Neural cell (in vitro differentiated cells): ENCODE data around the gene CCDC28A. TPM values are rescaled to one million over a fixed set of nuclear protein-coding genes. Genes with fewer than 3 reads are reported as not detected.

ENCODE experiments used
- H2AFZ ChIP-seq: fragments of 200-600, 300-800 bp; sonication (generic), shearing (Covaris generic); 2 replicates; pipeline ENCODE4 v1.6.0; 2014; ENCODE audit warnings: low read depth, mild to moderate bottlenecking, antibody characterized with exemption, low read length, moderate library complexity
- H3F3A ChIP-seq: fragments of 200-600 bp; shearing (Covaris generic); 2 replicates; pipeline ENCODE4 v1.6.1; 2016; ENCODE audit warnings: mild to moderate bottlenecking, moderate library complexity, mixed read lengths, antibody characterized with exemption, low read length; ENCODE audit not compliant: insufficient read depth, poor library complexity, severe bottlenecking
- H3K27ac ChIP-seq: fragments of 200-600, 300-800 bp; sonication (generic), shearing (Covaris generic); 2 replicates; pipeline ENCODE4 v1.5.1; 2014; ENCODE audit warnings: mild to moderate bottlenecking, low read length, moderate library complexity
- H3K27me3 ChIP-seq: fragments of 300-800, 200-600 bp; sonication (generic), shearing (Covaris generic); 2 replicates; pipeline ENCODE4 v1.6.0; 2014; ENCODE audit warnings: mild to moderate bottlenecking, low read depth, low read length, moderate library complexity; ENCODE audit not compliant: insufficient read depth
- H3K36me3 ChIP-seq: fragments of 300-800, 200-600 bp; sonication (generic), shearing (Covaris generic); 2 replicates; pipeline ENCODE4 v1.5.1; 2014; ENCODE audit warnings: mild to moderate bottlenecking, antibody characterized with exemption, low read length, moderate library complexity; ENCODE audit not compliant: insufficient read depth
- H3K4me2 ChIP-seq: fragments of 300-800, 200-600 bp; sonication (generic), shearing (Covaris generic); 2 replicates; pipeline ENCODE4 v1.6.0; 2014; ENCODE audit warnings: mild to moderate bottlenecking, low read length
- H3K4me3 ChIP-seq: fragments of 300-800, 200-600 bp; sonication (generic), shearing (Covaris generic); 2 replicates; pipeline ENCODE4 v1.5.1; 2014; ENCODE audit warnings: mild to moderate bottlenecking, low read length, moderate library complexity
- H3K79me2 ChIP-seq: fragments of 200-600 bp; shearing (Covaris generic); replicated peaks from 2 replicates; pipeline ENCODE4 v1.6.0; 2014; ENCODE audit warnings: mild to moderate bottlenecking, low read length, moderate library complexity; ENCODE audit not compliant: insufficient read depth
- H3K9ac ChIP-seq: fragments of 300-800, 200-600 bp; sonication (generic), shearing (Covaris generic); 2 replicates; pipeline ENCODE4 v1.6.1; 2016; ENCODE audit warnings: mild to moderate bottlenecking, low read length, mixed read lengths
- H3K9me2 ChIP-seq: fragments of 200-600 bp; shearing (Covaris generic); 2 replicates; pipeline ENCODE4 v1.6.1; 2016; ENCODE audit warnings: mild to moderate bottlenecking, low read length, mixed read lengths; ENCODE audit not compliant: insufficient read depth
- H3K9me3 ChIP-seq: fragments of 200-600, 300-800 bp; sonication (generic), shearing (Covaris generic); 2 replicates; pipeline ENCODE4 v1.6.1; 2016; ENCODE audit warnings: mild to moderate bottlenecking, mixed run types, low read length, moderate library complexity, mixed read lengths
- H4K20me1 ChIP-seq: fragments of 200-600 bp; shearing (Covaris generic); 2 replicates; pipeline ENCODE4 v1.6.1; 2016; ENCODE audit warnings: mild to moderate bottlenecking, mixed run types; ENCODE audit not compliant: insufficient read depth
- CTCF ChIP-seq: fragments of 450-650 bp; IDR thresholded peaks from 2 replicates; pipeline ENCODE4 v1.5.1; 2014; ENCODE audit warnings: antibody characterized with exemption, mild to moderate bottlenecking, moderate library complexity; ENCODE audit not compliant: poor library complexity, severe bottlenecking
- EP300 ChIP-seq: fragments of 450-650 bp; conservative IDR thresholded peaks from 2 replicates; pipeline ENCODE4 v1.6.1; 2014; ENCODE audit warnings: antibody characterized with exemption, mild to moderate bottlenecking, moderate library complexity; ENCODE audit not compliant: poor library complexity, severe bottlenecking
- EZH2 ChIP-seq: fragments of 200-600, 300-800 bp; shearing (Covaris generic), sonication (generic); IDR thresholded peaks from 2 replicates; pipeline ENCODE4 v1.6.1; 2014; ENCODE audit warnings: antibody characterized with exemption, low read length, borderline replicate concordance, mild to moderate bottlenecking; ENCODE audit not compliant: insufficient read depth, poor library complexity, severe bottlenecking
- MXI1 ChIP-seq: fragments of 450-650 bp; conservative IDR thresholded peaks from 2 replicates; pipeline ENCODE4 v1.6.1; 2014; ENCODE audit warnings: antibody characterized with exemption, mild to moderate bottlenecking; ENCODE audit not compliant: poor library complexity, severe bottlenecking
- POLR2AphosphoS5 ChIP-seq: IDR thresholded peaks from 2 replicates; pipeline ENCODE4 v1.6.1; 2012
- RAD21 ChIP-seq: fragments of 450-650 bp; conservative IDR thresholded peaks from 2 replicates; pipeline ENCODE4 v1.6.1; 2014; ENCODE audit warnings: antibody characterized with exemption, mild to moderate bottlenecking, moderate library complexity
- REST ChIP-seq: IDR thresholded peaks from 2 replicates; pipeline ENCODE4 v1.6.1; 2012; ENCODE audit warnings: borderline replicate concordance
- SMC3 ChIP-seq: fragments of 450-650 bp; conservative IDR thresholded peaks from 2 replicates; pipeline ENCODE4 v1.6.1; 2014; ENCODE audit warnings: antibody characterized with exemption, mild to moderate bottlenecking, moderate library complexity; ENCODE audit not compliant: poor library complexity
- TAF1 ChIP-seq: IDR thresholded peaks from 2 replicates; pipeline ENCODE4 v1.6.1; 2012; ENCODE audit warnings: low read depth
- polyA plus RNA-seq: library from polyadenylated mRNA; depleted of rRNA; stranded (reverse); fragments of >200 nt; gene quantifications from 2 replicates; pipeline ENCODE4 v1.2.3, GENCODE V29; 2014

The CCDC28A gene
- polyA plus RNA-seq, 1 donor from 2014 or later: 10.6 TPM

GRCh38 chr6:138811866-138812265 lies 38.3 kb downstream of the CCDC28A start:
- no peaks in the 10 kb centered on the region for H3K9me3 ChIP-seq
- no peaks in the 10 kb centered on the region for H3K79me2 ChIP-seq
- H3F3A ChIP-seq: no peaks in the 10 kb centered on the region
- no peaks in the 10 kb centered on the region for H3K9me2 ChIP-seq
- H3K9ac ChIP-seq: no peak overlapping the region
- H3K36me3 ChIP-seq: no peaks in the 10 kb centered on the region
- H3K4me3 ChIP-seq: no peak overlapping the region
- TF ChIP-seq POLR2AphosphoS5: no peak
- TF ChIP-seq SMC3: no peak
- no peak overlapping the region for H3K4me2 ChIP-seq
- H4K20me1 ChIP-seq: no peaks in the 10 kb centered on the region
- no peaks in the 10 kb centered on the region for H3K27me3 ChIP-seq
- H2AFZ ChIP-seq: no peak overlapping the region
- H3K27ac ChIP-seq: no peak overlapping the region

- no peaks in the 10 kb centered on the region for H3K79me2 ChIP-seq
- no peak overlapping the region for H3K4me2 ChIP-seq
- no peak overlapping the region for H3K9ac ChIP-seq
- H3F3A ChIP-seq: no peaks in the 10 kb centered on the region
- no peaks in the 10 kb centered on the region for H3K9me2 ChIP-seq
- H3K36me3 ChIP-seq: no peaks in the 10 kb centered on the region
- no peak overlapping the region for H3K27ac ChIP-seq
- H3K9me3 ChIP-seq: no peaks in the 10 kb centered on the region
- H4K20me1 ChIP-seq: no peaks in the 10 kb centered on the region
- H2AFZ ChIP-seq: no peak overlapping the region
- TF ChIP-seq SMC3 (no peak), EP300 (no peak), POLR2AphosphoS5 (no peak), EZH2 (no peak), TAF1 (no peak), RAD21 (no peak), MXI1 (no peak)
- no peak overlapping the region for H3K4me3 ChIP-seq
- H3K27me3 ChIP-seq: no peaks in the 10 kb centered on the region
Measured at GRCh38 chr6:138814179-138814834, 40.7 kb downstream of the CCDC28A start.

- H2AFZ ChIP-seq: no peak overlapping the region
- H3K9me2 ChIP-seq: no peaks in the 10 kb centered on the region
- no peak overlapping the region for H3K9ac ChIP-seq
- H3K27ac ChIP-seq: no peak overlapping the region
- no peaks in the 10 kb centered on the region for H3K79me2 ChIP-seq
- no peaks in the 10 kb centered on the region for H4K20me1 ChIP-seq
- H3K4me2 ChIP-seq: no peak overlapping the region
- H3K27me3 ChIP-seq: no peaks in the 10 kb centered on the region
- H3K9me3 ChIP-seq: no peaks in the 10 kb centered on the region
- H3F3A ChIP-seq: no peaks in the 10 kb centered on the region
- no peaks in the 10 kb centered on the region for H3K36me3 ChIP-seq
- H3K4me3 ChIP-seq: no peak overlapping the region
- no peak for TF ChIP-seq RAD21
- TF ChIP-seq TAF1: no peak
- TF ChIP-seq EP300: no peak
- no peak for TF ChIP-seq POLR2AphosphoS5
- TF ChIP-seq CTCF: no peak
- TF ChIP-seq MXI1: no peak
- TF ChIP-seq REST: no peak
- TF ChIP-seq EZH2: no peak
- TF ChIP-seq SMC3: no peak
Measured at GRCh38 chr6:138815221-138815620, 41.7 kb downstream of the CCDC28A start.
